Gastrocnemius medialis (tissue), 4 donors: ENCODE results near the gene ABCC8.

ENCODE experiments used
- CTCF ChIP-seq, 5 experiments: fragments of 450-650 bp in 3 of 5; fragments of 200-600 bp in 2 of 5; sonication (generic) in 2 of 5; IDR thresholded peaks in 4 of 5; conservative IDR thresholded peaks in 1 of 5; 1 replicate in 4 of 5; 2 replicates in 1 of 5; pipeline ENCODE4 v1.5.1; 2016 to 2019; ENCODE audit warnings: antibody characterized with exemption in 5 of 5, mild to moderate bottlenecking in 3 of 5, moderate library complexity in 3 of 5
- POLR2A ChIP-seq, 2 donors: fragments of 450-650 bp; IDR thresholded peaks; one replicate each; pipeline ENCODE4 v1.6.1; 2017; ENCODE audit warnings: antibody characterized with exemption in 2 of 2, mild to moderate bottlenecking in 2 of 2, moderate library complexity in 2 of 2

- TF ChIP-seq CTCF (IDR thresholded peaks at IDR 0.05 in 4 of 5, conservative IDR thresholded peaks at IDR 0.05 in 1 of 5) (no peak), POLR2A (IDR thresholded peaks at IDR 0.05) (no peak)
Observed at GRCh38 chr11:17407575-17407974, 69.1 kb downstream of the ABCC8 start.
